Body of pancreas (tissue), 4 donors: Measurements from ENCODE around the gene SCAF11.

Source experiments
- POLR2A ChIP-seq, 3 donors: fragments of 450-650 bp; IDR thresholded peaks; one replicate each; pipeline ENCODE4 v1.6.1; 2016; ENCODE audit warnings: antibody characterized with exemption in 3 of 3, mild to moderate bottlenecking in 2 of 3
- TF ChIP-seq, protein P1 (sequence below), 7 experiments: fragments of 450-650 bp in 4 of 7; fragments of 200-600 bp in 3 of 7; sonication (generic) in 3 of 7; IDR thresholded peaks; one replicate each; pipeline ENCODE4 v1.5.1; 2016 to 2019; ENCODE audit warnings: antibody characterized with exemption in 7 of 7

DNA sequence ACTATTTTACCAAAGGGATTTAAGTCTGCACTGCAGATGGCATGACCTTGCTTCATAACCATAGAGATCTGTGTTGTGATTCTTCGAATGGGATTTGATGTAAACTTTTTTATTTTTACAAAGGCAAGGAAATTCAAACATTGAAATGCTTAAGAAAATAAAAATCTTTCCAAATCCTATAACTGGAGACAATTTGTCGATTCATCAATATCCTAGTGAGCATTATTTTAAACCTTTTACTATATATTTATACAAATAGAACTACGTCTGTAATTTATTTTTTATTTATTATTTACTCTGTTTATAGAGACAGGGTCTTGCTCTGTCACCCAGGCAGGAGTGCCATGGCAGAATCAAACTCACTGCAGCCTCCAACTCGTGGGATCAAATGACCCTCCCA is 14.3 kb upstream of the SCAF11 start:
- TF ChIP-seq, protein P1, sequence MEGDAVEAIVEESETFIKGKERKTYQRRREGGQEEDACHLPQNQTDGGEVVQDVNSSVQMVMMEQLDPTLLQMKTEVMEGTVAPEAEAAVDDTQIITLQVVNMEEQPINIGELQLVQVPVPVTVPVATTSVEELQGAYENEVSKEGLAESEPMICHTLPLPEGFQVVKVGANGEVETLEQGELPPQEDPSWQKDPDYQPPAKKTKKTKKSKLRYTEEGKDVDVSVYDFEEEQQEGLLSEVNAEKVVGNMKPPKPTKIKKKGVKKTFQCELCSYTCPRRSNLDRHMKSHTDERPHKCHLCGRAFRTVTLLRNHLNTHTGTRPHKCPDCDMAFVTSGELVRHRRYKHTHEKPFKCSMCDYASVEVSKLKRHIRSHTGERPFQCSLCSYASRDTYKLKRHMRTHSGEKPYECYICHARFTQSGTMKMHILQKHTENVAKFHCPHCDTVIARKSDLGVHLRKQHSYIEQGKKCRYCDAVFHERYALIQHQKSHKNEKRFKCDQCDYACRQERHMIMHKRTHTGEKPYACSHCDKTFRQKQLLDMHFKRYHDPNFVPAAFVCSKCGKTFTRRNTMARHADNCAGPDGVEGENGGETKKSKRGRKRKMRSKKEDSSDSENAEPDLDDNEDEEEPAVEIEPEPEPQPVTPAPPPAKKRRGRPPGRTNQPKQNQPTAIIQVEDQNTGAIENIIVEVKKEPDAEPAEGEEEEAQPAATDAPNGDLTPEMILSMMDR (IDR thresholded peaks at IDR 0.05), result no peak
- TF ChIP-seq POLR2A (IDR thresholded peaks at IDR 0.05), result no peak
